HFF-Myc (cell line): Measurements from ENCODE around the gene SERPINB2.

ENCODE experiments used
- DNase-seq: peaks from one replicate; pipeline ENCODE4 v3.0.0-alpha.2; 2011; ENCODE audit warnings: low read depth; ENCODE audit errors: extremely low read depth
- H3K4me3 ChIP-seq: replicated peaks from 2 replicates; pipeline ENCODE4 v1.5.1; 2011; ENCODE audit warnings: low read depth, mild to moderate bottlenecking, control low read depth, low read length
- TF ChIP-seq, protein P1 (sequence below): IDR thresholded peaks from 2 replicates; pipeline ENCODE4 v1.5.1; 2012; ENCODE audit warnings: mild to moderate bottlenecking, low read depth, low read length, control low read depth; ENCODE audit errors: missing control alignments

Gene SERPINB2, protein sequence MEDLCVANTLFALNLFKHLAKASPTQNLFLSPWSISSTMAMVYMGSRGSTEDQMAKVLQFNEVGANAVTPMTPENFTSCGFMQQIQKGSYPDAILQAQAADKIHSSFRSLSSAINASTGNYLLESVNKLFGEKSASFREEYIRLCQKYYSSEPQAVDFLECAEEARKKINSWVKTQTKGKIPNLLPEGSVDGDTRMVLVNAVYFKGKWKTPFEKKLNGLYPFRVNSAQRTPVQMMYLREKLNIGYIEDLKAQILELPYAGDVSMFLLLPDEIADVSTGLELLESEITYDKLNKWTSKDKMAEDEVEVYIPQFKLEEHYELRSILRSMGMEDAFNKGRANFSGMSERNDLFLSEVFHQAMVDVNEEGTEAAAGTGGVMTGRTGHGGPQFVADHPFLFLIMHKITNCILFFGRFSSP

DNA sequence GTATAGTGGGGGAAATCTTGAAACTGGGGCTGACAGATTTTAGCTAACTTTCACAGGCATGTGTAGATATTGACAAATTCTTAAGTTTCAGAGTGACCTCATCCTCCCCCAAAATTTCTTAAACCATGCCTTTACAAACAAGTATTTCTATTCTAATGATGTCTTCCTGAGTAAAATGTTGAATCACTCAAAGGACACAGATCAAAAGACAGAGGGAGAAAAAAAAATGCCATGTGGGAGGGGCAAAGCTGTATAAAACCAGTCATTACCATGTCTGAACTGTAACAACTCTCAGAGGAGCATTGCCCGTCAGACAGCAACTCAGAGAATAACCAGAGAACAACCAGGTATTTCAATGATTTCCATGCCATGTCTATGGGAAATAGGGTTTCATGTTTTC lies at the start of gene SERPINB2:
Gene SERPINB2 (plus strand): TSS at position 282 of the 400 bp plus-strand sequence. CDS start 3,740 bp downstream, outside the sequence.
- TF ChIP-seq, protein P1, sequence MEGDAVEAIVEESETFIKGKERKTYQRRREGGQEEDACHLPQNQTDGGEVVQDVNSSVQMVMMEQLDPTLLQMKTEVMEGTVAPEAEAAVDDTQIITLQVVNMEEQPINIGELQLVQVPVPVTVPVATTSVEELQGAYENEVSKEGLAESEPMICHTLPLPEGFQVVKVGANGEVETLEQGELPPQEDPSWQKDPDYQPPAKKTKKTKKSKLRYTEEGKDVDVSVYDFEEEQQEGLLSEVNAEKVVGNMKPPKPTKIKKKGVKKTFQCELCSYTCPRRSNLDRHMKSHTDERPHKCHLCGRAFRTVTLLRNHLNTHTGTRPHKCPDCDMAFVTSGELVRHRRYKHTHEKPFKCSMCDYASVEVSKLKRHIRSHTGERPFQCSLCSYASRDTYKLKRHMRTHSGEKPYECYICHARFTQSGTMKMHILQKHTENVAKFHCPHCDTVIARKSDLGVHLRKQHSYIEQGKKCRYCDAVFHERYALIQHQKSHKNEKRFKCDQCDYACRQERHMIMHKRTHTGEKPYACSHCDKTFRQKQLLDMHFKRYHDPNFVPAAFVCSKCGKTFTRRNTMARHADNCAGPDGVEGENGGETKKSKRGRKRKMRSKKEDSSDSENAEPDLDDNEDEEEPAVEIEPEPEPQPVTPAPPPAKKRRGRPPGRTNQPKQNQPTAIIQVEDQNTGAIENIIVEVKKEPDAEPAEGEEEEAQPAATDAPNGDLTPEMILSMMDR, result no peak
- no peak for DNase-seq
- H3K4me3 ChIP-seq, result no peak within 1 kb of the TSS

DNA sequence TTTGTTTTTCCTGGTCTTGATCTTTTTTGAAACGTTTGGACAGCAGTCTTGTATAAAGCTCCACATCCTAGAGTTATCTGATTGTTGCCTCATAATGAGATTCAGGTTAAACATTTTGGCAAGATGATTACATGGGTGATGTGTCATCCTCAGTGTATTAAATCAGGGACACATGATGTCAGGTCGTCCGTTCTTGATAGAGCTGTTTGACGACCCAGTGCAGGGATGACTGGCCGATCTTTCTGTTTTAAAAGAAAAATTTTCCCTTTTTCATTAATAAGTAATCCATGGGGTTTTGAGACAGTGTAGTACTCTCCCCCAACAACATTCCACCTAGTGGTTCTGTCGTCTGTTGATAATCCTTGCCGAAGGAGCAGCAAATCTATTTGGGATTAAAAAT lies 44.5 kb upstream of the SERPINB2 start:
- TF ChIP-seq, protein P1, result no peak
- no peak for DNase-seq
- H3K4me3 ChIP-seq, result no peak overlapping the region

DNA sequence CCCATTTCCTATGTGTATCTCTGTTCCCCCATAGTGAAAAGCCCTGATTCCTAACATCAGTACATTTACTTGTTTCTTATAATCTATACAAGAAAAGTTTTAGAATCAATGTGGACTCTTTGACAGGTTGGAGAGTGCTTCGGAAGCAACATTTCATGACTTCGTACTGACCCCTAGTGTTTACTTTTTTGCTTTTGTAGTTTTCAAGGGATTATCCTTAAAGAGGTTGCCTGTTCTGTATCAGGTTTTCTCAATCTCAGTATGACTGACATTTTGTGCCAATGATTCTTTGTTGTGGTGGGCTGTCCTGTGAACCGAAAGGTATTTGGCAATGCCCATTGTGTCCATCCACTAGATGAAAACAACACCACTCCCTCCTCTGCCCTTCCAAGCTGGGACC lies 43.3 kb upstream of the SERPINB2 start:
- TF ChIP-seq, protein P1, result peak; percentile 51
- peak; percentile 56 for DNase-seq

DNA sequence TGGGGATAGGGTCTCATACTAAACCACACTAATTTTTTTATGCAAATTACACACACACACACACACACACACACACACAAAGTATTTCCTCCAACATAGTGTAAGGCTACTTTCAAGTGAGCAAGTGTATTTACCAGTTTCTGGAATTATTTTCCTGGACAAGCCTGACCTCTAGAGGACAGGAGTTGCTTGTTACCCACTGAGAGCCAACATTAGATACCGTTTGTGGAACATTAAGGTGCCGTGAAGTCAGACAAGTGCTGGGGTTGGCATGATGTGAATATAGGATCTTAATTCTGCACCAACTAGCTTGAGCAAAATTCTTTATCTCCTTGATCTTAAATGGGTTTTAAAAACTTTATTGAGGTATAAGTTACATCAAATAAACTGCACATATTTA lies 39.3 kb upstream of the SERPINB2 start:
- DNase-seq, result peak; percentile 44
- H3K4me3 ChIP-seq, result no peak overlapping the region
- TF ChIP-seq, protein P1, result peak; percentile 70

More for the DNA sequence above, 43.3 kb upstream of the SERPINB2 start:
- H3K4me3 ChIP-seq, result no peak overlapping the region

DNA sequence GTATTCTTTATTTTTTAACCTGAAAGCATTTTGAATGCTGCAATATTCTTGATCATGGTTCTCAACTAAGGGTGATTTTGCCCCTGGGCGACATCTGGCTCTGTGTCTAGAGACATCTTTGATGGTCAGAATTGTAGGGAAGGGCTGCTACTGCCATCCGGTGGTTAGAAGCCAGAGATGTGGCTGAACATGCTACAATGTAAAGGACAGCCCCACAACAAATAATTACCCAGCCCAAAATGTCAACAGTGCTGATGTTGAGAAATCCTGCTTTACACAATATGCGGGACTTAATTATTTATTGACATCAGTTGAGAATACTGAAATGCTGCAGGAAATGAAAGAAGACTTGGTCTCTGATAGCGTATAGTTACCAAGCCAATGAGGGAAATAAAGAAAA lies 37.5 kb upstream of the SERPINB2 start:
- TF ChIP-seq, protein P1, result peak; percentile 58
- peak; percentile 21 for DNase-seq
- H3K4me3 ChIP-seq, result no peak overlapping the region

DNA sequence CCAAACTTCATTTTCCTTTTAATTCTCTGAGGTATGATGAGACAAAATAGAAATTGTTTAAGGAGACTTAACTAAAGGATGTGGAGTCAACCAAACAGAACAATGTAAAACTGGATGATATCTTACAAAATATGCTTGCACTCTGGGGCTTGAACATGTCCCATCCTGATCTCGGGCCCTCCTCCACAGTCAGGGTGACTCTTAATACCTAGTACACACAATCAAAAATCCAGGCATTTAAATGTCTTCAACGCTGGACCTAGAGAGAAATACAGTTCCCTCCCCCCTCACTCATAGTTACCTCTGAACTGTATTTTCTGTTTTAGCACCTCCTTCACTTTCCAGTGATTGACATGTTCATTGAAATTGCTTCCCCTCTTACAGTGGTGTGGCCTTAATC lies 36.9 kb upstream of the SERPINB2 start:
- H3K4me3 ChIP-seq, result no peak overlapping the region
- TF ChIP-seq, protein P1, result no peak
- DNase-seq, result no peak
